Measurements from ENCODE around the gene E2F3. TPM values are rescaled to one million over a fixed set of nuclear protein-coding genes. Genes with fewer than 3 reads are reported as not detected.

Gene E2F3
- total and polyA plus RNA-seq, 8 donors, result 0.51 to 4.4 (median 1.2) TPM

GRCh38 chr6:20481281-20481680 is 79.6 kb downstream of the E2F3 start:
- no peak for ATAC-seq
- intact Hi-C loops (cut with DNase I), result no loop called here
- 74 to 84% methylated on average over 8 of the region's 8 CpGs for WGBS, 2 donors
- H3K36me3 ChIP-seq, result no peaks in the 10 kb centered on the region
- H3K4me3 ChIP-seq, result no peak overlapping the region
- no peak for FAIRE-seq
- no peak overlapping the region for H3K27ac ChIP-seq
- no peaks in the 10 kb centered on the region for H3K4me1 ChIP-seq
- no peak for DNase-seq
- no peaks in the 10 kb centered on the region for H3K9me3 ChIP-seq
- TF ChIP-seq CTCF (IDR thresholded peaks at IDR 0.05), result no peak
- no peaks in the 10 kb centered on the region for H3K27me3 ChIP-seq

GRCh38 chr6:20483887-20484497 is 82.3 kb downstream of the E2F3 start:
- H3K27ac ChIP-seq, result no peak overlapping the region

GRCh38 chr6:20486641-20487040 is 85.0 kb downstream of the E2F3 start:
- no peaks in the 10 kb centered on the region for H3K9me3 ChIP-seq
- FAIRE-seq, result no peak
- intact Hi-C loops (cut with DNase I), result no loop called here

More at GRCh38 chr6:20483887-20484497, 82.3 kb downstream of the E2F3 start:
- ATAC-seq (no peak), FAIRE-seq (no peak), DNase-seq (no peak)
- no peak for TF ChIP-seq CTCF (IDR thresholded peaks at IDR 0.05)
- no peaks in the 10 kb centered on the region for H3K4me1 ChIP-seq
- no peaks in the 10 kb centered on the region for H3K9me3 ChIP-seq
- H3K27me3 ChIP-seq, result no peaks in the 10 kb centered on the region
- no peak overlapping the region for H3K4me3 ChIP-seq
- 85 to 86% methylated on average over 5 of the region's 5 CpGs for WGBS, 2 donors
- H3K36me3 ChIP-seq, result no peaks in the 10 kb centered on the region
- intact Hi-C loops (cut with DNase I), result no loop called here

GRCh38 chr6:20487669-20488375 is 86.1 kb downstream of the E2F3 start:
- WGBS, 2 donors, result 94 to 97% methylated on average over 6 of the region's 6 CpGs
- DNase-seq, result no peak
- H3K4me1 ChIP-seq, result no peaks in the 10 kb centered on the region
- ATAC-seq, result no peak
- H3K27ac ChIP-seq, result no peak overlapping the region
- no peaks in the 10 kb centered on the region for H3K27me3 ChIP-seq
- no peak for TF ChIP-seq CTCF (IDR thresholded peaks at IDR 0.05)
- intact Hi-C loops (cut with DNase I), result no loop called here
- H3K36me3 ChIP-seq, result no peaks in the 10 kb centered on the region
- no peak for FAIRE-seq
- no peaks in the 10 kb centered on the region for H3K9me3 ChIP-seq
- no peak overlapping the region for H3K4me3 ChIP-seq

More at GRCh38 chr6:20486641-20487040, 85.0 kb downstream of the E2F3 start:
- Histone ChIP-seq H3K27me3 (no peaks in the 10 kb centered on the region), H3K36me3 (no peaks in the 10 kb centered on the region), H3K4me3 (no peak overlapping the region), H3K4me1 (no peaks in the 10 kb centered on the region), H3K27ac (no peak overlapping the region)
- ATAC-seq, result no peak
- no peak for DNase-seq
- 98 to 99% methylated on average over 4 of the region's 4 CpGs for WGBS, 2 donors
- no peak for TF ChIP-seq CTCF (IDR thresholded peaks at IDR 0.05)

GRCh38 chr6:20490591-20490990 is 88.9 kb downstream of the E2F3 start:
- no peak for TF ChIP-seq CTCF (IDR thresholded peaks at IDR 0.05)
- Histone ChIP-seq H3K9me3 (no peaks in the 10 kb centered on the region), H3K27ac (no peak overlapping the region), H3K4me1 (no peaks in the 10 kb centered on the region), H3K36me3 (no peaks in the 10 kb centered on the region), H3K27me3 (no peaks in the 10 kb centered on the region), H3K4me3 (no peak overlapping the region)
- FAIRE-seq (no peak), DNase-seq (no peak), ATAC-seq (no peak)
- intact Hi-C loops (cut with DNase I), result no loop called here
- WGBS, 2 donors, result 93 to 98% methylated on average over 6 of the region's 6 CpGs

Measured in pancreas (tissue), 10 donors.